Thoracic aorta (tissue), 2 donors: ENCODE measurements around the gene DNAJB7. TPM values are rescaled to one million over a fixed set of nuclear protein-coding genes. Genes with fewer than 3 reads are reported as not detected.
"Not testable (repeated sequence)": the region's sequence is repeated elsewhere in the genome, so short reads cannot be mapped to it uniquely, and the experiment has no call there.

Experiments used
- ATAC-seq: fragments of 150-250 bp; one replicate; pipeline ENCODE4 v1.8.0; 2017; ENCODE audit warnings: low read depth; ENCODE audit not compliant: insufficient number of reproducible peaks, low FRiP score
- DNase-seq: peaks from one replicate; pipeline ENCODE4 v3.0.0-alpha.2; 2020; ENCODE audit warnings: low spot score
- H3K27ac ChIP-seq, 2 donors: fragments of 200-600 bp; sonication (generic); 1 replicate in 1 of 2; 2 replicates in 1 of 2; pipeline ENCODE4 v1.5.1; 2016; ENCODE audit warnings: mild to moderate bottlenecking in 2 of 2, moderate library complexity in 2 of 2
- H3K27me3 ChIP-seq: fragments of 200-600 bp; sonication (generic); replicated peaks from 2 replicates; pipeline ENCODE4 v1.6.0; 2016; ENCODE audit warnings: mild to moderate bottlenecking; ENCODE audit not compliant: insufficient read depth
- H3K36me3 ChIP-seq: fragments of 200-600 bp; sonication (generic); one replicate; pipeline ENCODE4 v1.5.1; 2016
- H3K4me1 ChIP-seq, 2 donors: fragments of 200-600 bp; sonication (generic); 1 replicate in 1 of 2; 2 replicates in 1 of 2; pipeline versions ENCODE4 v1.5.1 to v1.6.0; 2016; ENCODE audit warnings: low read depth in 2 of 2, mild to moderate bottlenecking in 1 of 2; ENCODE audit not compliant: control insufficient read depth in 1 of 2
- H3K4me3 ChIP-seq: fragments of 200-600 bp; sonication (generic); 2 replicates; pipeline ENCODE4 v1.5.1; 2016; ENCODE audit warnings: mild to moderate bottlenecking
- H3K9me3 ChIP-seq: fragments of 200-600 bp; sonication (generic); 2 replicates; pipeline ENCODE4 v1.5.1; 2016
- CTCF ChIP-seq: fragments of 200-600 bp; sonication (generic); IDR thresholded peaks from one replicate; pipeline ENCODE4 v1.5.1; 2019; ENCODE audit warnings: antibody characterized with exemption
- total RNA-seq, 2 donors: library from RNA; depleted of rRNA; stranded (reverse); fragments of >200 nt; gene quantifications; one replicate each; pipeline versions ENCODE4 v1.1.0 to v1.2.3, GENCODE V29; 2016

Gene DNAJB7
- total RNA-seq, 2 donors from 2014 or later, result not detected

GRCh38 chr22:40875111-40875510 is 13.2 kb upstream of the DNAJB7 start:
- H3K4me3 ChIP-seq, result no peak overlapping the region
- H3K4me1 ChIP-seq, result no peaks in the 10 kb centered on the region
- DNase-seq (no peak), ATAC-seq (no peak)
- H3K36me3 ChIP-seq, result peaks cover 5% of the 10 kb centered on the region
- no peaks in the 10 kb centered on the region for H3K27me3 ChIP-seq
- no peaks in the 10 kb centered on the region for H3K9me3 ChIP-seq
- TF ChIP-seq CTCF, result no peak
- no peak overlapping the region for H3K27ac ChIP-seq

- Histone ChIP-seq H3K4me1 (no peaks in the 10 kb centered on the region), H3K36me3 (peaks cover 5% of the 10 kb centered on the region), H3K27me3 (no peaks in the 10 kb centered on the region), H3K27ac (no peak overlapping the region), H3K4me3 (no peak overlapping the region), H3K9me3 (no peaks in the 10 kb centered on the region)
- ATAC-seq, result no peak
- DNase-seq, result no peak
- no peak for TF ChIP-seq CTCF
Measured at GRCh38 chr22:40874016-40874415, 12.1 kb upstream of the DNAJB7 start.

- ATAC-seq, H3K9me3 ChIP-seq, DNase-seq, H3K4me3 ChIP-seq, H3K27me3 ChIP-seq, H3K27ac ChIP-seq, H3K4me1 ChIP-seq, H3K36me3 ChIP-seq: not testable (repeated sequence)
Measured at GRCh38 chr22:40868379-40868778, 6.5 kb upstream of the DNAJB7 start.

- Histone ChIP-seq H3K27me3 (no peaks in the 10 kb centered on the region), H3K4me3 (no peak overlapping the region), H3K27ac (no peak overlapping the region), H3K9me3 (no peaks in the 10 kb centered on the region), H3K4me1 (no peaks in the 10 kb centered on the region), H3K36me3 (no peaks in the 10 kb centered on the region)
- DNase-seq, result no peak
- no peak for ATAC-seq
- TF ChIP-seq CTCF, result no peak
Measured at GRCh38 chr22:40867109-40867508, 5.2 kb upstream of the DNAJB7 start.

GRCh38 chr22:40862537-40862936 is 624 bp upstream of the DNAJB7 start:
- Histone ChIP-seq H3K4me1 (peaks cover 8 to 14% of the 10 kb centered on the region in 2 donors), H3K27ac (no peak overlapping the region), H3K36me3 (no peaks in the 10 kb centered on the region), H3K27me3 (no peaks in the 10 kb centered on the region), H3K9me3 (no peaks in the 10 kb centered on the region), H3K4me3 (no peak overlapping the region)
- no peak for ATAC-seq
- no peak for TF ChIP-seq CTCF
- no peak for DNase-seq

- H3K27ac ChIP-seq, result peak overlapping the region; percentile 98 to 99
- H3K4me3 ChIP-seq, result peak overlapping the region; percentile 89
- no peaks in the 10 kb centered on the region for H3K27me3 ChIP-seq
- DNase-seq (no peak), ATAC-seq (no peak)
- H3K4me1 ChIP-seq, result peaks cover 31 to 48% of the 10 kb centered on the region in 2 donors
- no peaks in the 10 kb centered on the region for H3K36me3 ChIP-seq
- no peaks in the 10 kb centered on the region for H3K9me3 ChIP-seq
- TF ChIP-seq CTCF, result no peak
Measured at GRCh38 chr22:40857309-40857855, 4.5 kb downstream of the DNAJB7 start.
